AG20443 (cell line): ENCODE measurements around the gene PDSS2.
"Not testable (repeated sequence)": the region's sequence is repeated elsewhere in the genome, so short reads cannot be mapped to it uniquely, and the experiment has no call there.

Source experiments
- DNase-seq: peaks from one replicate; pipeline ENCODE4 v3.0.0; 2012; ENCODE audit warnings: low spot score, mixed read lengths

The PDSS2 gene

DNA sequence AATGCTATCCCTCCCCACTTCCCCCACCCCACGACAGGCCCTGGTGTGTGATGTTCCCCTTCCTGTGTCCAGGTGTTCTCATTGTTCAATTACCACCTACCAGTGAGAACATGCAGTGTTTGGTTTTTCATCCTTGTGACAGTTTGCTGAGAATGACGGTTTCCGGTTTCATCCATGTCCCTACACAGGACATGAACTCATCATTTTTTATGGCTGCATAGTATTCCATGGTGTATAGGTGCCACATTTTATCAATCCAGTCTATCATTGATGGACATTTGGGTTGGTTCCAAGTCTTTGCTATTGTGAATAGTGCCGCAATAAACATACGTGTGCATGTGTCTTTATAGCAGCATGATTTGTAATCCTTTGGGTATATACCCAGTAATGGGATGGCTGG lies 295.1 kb downstream of the PDSS2 start:
- DNase-seq, result not testable (repeated sequence)

DNA sequence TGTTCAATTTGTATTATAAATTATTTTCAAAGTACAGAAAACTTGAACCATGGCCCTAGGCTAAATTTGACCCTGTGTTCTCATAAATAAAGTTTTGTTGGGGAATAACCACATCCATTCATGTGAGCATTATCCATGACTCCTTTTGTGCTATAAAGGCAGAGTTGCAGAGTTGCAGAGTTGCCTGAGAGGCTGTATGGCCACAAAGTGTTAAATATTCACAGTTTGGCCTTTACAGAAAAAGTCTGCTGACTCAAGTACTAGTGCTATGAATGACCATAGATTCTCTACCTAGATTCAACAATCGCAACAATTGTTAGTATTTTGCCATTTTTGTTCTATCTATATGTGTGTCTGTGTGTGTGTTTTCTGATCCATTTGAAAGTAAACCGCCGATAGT lies 297.8 kb downstream of the PDSS2 start:
- DNase-seq, result no peak

- DNase-seq, result no peak
Observed at GRCh38 chr6:107156617-107157016, 302.7 kb downstream of the PDSS2 start.

- DNase-seq, result no peak
Observed at GRCh38 chr6:107154801-107155160, 304.6 kb downstream of the PDSS2 start.

DNA sequence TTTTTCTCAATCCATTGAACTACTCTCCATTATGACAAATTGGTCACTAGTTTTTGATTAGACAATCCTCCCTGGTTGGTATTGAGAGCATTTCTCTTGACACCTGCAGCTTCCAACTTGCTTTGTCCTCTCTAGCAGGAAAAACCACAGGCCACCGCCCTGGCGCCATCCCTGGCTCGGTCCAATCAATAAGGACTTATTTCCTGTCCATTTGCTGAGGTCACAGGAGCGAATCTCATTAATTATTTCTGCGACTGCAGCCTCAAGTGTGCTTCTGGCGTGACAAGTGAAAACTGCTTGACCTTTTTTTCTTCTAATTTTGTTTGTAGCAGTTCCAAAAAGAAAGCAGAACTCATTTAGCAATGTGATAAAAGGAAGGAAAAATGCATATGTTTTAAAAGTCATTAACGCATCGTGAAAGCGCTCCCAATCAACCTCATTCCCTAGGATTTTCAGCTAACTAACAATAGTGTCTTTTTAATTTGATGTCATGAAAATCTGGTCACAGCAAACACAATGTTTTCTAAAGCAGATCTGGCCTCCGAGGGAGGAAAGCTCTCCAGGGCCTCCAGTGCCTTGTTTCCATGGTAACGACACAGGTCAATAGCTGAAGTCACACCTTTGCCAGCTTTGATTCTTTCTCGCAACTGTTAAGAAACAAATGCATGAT lies 305.1 kb downstream of the PDSS2 start:
- DNase-seq, result no peak

DNA sequence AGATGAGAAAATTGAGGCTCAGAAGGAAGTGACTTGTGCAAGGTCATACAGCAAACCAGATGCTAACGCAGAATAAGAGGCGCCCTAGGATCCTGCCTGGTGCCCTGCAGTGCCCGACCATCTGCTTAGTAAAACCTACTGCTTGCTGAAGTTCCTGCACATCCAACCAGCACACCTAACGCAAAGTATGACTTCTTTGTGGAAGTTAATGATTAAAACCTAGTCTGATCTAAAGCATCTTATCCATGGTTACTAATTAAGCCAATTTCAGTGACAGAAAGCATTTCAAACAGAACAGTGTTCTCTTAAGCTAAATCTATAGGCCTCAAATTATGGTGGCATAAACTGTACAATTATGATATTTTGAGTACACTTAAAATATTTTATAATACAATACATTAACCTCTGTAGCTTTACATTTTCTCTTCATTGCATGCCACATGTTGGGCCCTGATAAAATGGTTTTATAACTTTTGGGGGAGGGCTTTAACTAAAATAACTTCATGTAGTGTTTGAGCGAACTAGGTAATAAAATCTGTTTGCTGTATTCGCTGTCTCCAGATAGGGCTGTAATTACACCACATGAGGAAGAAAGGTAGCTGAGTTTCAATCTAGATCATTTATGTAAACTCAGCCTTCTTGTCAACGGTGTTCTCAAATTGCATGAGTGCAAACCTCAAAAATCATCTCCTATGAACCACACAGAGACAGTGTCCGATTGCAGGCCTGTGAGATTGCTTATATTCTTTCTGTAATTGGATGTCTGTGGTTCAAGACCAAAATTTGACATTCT lies 306.5 kb downstream of the PDSS2 start:
- no peak for DNase-seq

GRCh38 chr6:107144666-107145065 lies 314.7 kb downstream of the PDSS2 start:
- no peak for DNase-seq

- DNase-seq, result no peak
Observed at GRCh38 chr6:107144014-107144413, 315.4 kb downstream of the PDSS2 start.

DNA sequence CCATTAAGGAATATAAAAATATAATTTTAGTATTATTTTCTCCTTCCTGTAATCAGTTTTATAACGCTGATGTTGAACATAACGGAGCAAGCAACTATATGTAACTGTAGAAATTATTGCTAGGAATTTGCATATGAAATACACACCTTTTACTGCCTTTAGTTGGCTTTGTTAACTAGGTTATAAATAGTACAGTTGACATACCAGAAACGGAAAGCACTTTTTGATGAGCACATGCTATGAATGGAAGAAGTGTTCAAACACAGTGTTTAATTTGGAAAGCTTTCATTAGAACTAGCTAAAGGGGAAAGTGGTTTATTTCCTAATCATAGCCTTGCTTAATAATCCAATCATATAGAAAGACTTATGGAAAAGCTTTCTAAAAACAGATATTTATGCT lies 318.8 kb downstream of the PDSS2 start:
- no peak for DNase-seq

GRCh38 chr6:107136324-107136723 lies 323.0 kb downstream of the PDSS2 start:
- not testable (repeated sequence) for DNase-seq

DNA sequence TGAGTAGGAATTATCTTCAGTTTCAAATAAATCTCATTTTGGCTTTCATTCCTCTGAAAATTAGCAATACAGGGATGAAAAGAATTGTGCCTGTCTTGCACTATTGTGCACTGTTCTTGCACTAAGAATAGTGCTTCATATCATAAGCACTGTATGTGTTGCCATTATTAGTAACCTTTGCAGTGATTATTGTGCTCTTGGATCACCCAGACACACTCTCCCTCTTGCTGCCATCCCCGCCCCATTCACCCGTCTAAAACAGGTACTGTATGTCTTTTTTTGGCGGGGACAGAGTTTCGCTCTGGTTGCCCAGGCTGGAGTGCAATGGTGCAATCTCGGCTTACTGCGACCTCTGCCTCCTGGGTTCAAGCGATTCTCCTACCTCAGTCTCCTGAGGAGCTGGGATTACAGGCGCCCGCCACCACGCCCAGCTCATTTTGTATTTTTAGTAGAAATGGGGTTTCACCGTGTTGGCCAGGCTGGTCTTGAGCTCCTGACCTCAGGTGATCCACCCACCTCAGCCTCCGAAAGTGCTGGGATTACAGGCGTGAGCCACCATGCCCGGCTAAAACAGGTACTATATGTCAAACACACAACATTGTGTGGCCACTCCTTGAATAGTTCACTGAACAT lies 324.2 kb downstream of the PDSS2 start:
- DNase-seq, result not testable (repeated sequence)

GRCh38 chr6:107132330-107132954 lies 326.9 kb downstream of the PDSS2 start:
- DNase-seq, result no peak

- DNase-seq, result no peak
Observed at GRCh38 chr6:107129370-107129925, 329.9 kb downstream of the PDSS2 start.

DNA sequence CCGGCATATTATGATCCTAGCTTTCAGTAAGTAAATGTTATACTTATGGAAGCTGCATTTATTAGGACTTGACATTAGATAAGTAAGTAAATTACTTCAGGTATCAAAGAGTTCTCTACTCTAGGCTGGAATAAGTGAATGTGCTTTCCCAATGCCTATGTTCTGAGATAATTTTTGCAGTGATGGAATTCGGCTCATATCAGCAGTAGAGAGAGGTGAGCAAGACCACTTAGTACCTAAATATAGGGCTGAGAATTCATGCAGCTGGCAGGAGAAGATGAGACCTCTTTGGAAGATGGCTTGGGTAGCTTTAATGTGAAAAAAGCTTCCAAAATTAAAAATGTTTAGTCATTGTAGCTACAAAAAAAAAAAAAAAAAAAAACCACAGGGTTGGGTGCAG lies 330.8 kb downstream of the PDSS2 start:
- DNase-seq, result no peak

GRCh38 chr6:107128175-107128574 lies 331.2 kb downstream of the PDSS2 start:
- DNase-seq, result no peak

- DNase-seq, result no peak
Observed at GRCh38 chr6:107125771-107126170, 333.6 kb downstream of the PDSS2 start.

- DNase-seq, result no peak
Observed at GRCh38 chr6:107124934-107125348, 334.4 kb downstream of the PDSS2 start.

GRCh38 chr6:107123501-107123900 lies 335.9 kb downstream of the PDSS2 start:
- DNase-seq, result no peak

DNA sequence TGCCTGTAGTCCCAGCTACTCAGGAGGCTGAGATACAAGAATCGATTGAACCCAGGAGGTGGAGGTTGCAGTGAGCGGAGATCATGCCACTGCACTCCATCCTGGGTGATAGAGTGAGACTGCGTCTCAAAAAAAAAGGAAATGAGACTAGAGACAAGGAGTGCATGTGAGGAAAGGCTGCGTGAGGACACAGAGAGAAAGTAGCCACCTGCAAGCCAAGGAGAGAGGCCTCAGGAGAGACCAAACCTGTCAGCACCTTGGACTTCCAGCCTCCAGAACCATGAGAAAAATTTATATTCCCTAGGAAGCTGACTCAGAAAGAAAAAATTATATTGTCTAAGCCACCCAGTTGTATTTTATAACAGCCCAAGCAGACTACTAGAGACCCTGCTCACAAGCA lies 336.6 kb downstream of the PDSS2 start:
- DNase-seq, result no peak

GRCh38 chr6:107121964-107122495 lies 337.3 kb downstream of the PDSS2 start:
- DNase-seq, result no peak

DNA sequence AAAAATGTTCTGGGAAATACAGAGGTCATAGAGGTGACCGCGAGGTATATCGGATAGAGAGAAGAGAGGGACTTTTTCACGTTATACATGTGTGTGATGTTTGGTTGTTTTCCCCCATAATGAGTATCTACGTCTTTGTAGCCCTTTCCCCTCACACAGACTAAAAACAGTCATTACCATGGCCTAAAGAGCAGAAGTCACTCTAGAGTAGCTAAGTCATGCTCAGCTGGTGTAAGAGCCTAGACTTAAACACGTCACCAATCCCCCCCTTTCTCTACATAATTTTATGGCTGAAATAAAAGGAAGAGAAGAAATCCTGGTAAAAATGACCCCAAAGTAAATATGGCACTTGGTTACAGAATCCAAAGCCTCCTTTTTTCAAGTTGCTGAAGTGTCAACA lies 338.1 kb downstream of the PDSS2 start:
- DNase-seq, result no peak

DNA sequence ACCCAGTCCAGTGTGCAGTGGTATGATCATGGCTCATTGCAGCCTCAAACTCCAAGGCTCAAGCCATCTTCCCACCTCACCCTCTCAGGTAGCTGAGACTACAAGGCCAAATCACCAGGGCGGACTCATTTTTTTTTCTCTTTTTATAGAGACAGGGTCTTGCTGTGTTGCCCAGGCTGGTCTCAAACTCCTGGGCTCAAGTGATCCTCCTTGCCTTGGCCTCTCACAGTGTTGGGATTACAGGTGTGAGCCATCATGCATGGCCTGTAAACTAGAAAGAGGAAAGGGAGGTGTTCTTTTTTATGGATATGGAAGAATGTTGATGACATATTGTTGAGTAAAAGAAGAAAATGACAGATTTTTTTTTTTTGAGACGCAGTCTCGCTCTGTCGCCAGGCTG lies 339.0 kb downstream of the PDSS2 start:
- no peak for DNase-seq
